ENCODE data around the gene APBA2. TPM values are rescaled to one million over a fixed set of nuclear protein-coding genes. Genes with fewer than 3 reads are reported as not detected.

Gene APBA2
- total RNA-seq, 1 experiment from 2014 or later = 0.31 TPM

DNA sequence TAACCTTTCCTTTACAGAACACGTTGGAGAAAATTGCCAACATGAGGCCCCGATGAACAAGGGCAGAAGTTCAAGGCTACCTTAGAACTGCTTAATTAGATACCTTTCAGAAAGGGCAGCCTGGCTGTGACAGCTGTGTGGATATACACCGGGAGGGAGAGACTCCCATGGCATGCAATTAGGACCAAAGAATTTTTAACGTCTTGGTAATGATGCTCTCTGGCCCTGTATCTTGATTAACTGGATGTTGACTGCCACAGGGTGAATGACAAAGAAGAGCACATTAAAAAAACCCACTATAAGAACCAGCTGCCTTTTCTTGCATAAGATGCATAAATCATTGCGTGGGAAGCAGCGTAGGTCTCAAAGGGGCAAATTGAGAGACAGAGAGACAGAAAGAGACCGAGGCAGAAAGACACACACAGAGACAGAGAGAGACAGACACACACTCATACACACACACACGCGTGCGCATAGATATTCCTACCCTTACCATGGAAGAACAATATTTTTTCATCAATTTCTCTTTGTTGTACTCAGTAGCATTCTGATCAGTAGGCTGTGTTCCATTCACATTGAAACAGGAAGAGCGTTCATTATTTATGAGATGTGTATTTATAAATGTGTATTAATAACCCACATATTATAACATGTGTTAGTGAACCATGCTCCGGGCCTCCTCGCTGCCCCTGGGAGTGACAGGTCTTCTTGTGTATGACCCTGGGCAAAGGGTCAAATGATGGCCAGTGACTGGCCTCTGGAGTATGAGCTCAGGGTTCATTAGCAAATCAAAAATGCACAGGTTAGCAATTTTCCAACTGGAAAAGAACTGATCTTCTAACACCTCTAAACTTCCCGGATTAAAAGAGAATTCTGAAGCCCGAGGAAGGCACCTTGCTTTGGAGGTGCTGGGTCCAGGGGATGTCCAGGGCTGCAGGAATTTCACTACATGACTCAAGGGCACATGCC is 265.0 kb downstream of the APBA2 start:
- ChIA-PET CTCF (no interaction called here), POLR2A (no interaction called here)
- H3K9me3 ChIP-seq (ENCODE audit: control insufficient read depth, insufficient read depth, low read depth, low read length) = no peaks in the 10 kb centered on the region
- no peaks in the 10 kb centered on the region for H3K27me3 ChIP-seq (ENCODE audit: control insufficient read depth, insufficient read depth, low read length)
- in situ Hi-C loops (cut with HindIII; ENCODE audit: low pct_unique_long_range_greater_than_20kb, low sequenced_read_pairs) = no loop called here
- H3K4me1 ChIP-seq (ENCODE audit: control insufficient read depth, insufficient read depth, low read length) = no peaks in the 10 kb centered on the region
- TF ChIP-seq POLR2AphosphoS5 (IDR thresholded peaks at IDR 0.05; ENCODE audit: low read depth, low read length) (no peak), SIN3A (IDR thresholded peaks at IDR 0.05; ENCODE audit: borderline replicate concordance, insufficient read depth, low read depth, low read length) (no peak), TCF7L2 (IDR thresholded peaks at IDR 0.05; ENCODE audit: low read depth, low read length) (no peak)
- TF ChIP-seq, protein P1, sequence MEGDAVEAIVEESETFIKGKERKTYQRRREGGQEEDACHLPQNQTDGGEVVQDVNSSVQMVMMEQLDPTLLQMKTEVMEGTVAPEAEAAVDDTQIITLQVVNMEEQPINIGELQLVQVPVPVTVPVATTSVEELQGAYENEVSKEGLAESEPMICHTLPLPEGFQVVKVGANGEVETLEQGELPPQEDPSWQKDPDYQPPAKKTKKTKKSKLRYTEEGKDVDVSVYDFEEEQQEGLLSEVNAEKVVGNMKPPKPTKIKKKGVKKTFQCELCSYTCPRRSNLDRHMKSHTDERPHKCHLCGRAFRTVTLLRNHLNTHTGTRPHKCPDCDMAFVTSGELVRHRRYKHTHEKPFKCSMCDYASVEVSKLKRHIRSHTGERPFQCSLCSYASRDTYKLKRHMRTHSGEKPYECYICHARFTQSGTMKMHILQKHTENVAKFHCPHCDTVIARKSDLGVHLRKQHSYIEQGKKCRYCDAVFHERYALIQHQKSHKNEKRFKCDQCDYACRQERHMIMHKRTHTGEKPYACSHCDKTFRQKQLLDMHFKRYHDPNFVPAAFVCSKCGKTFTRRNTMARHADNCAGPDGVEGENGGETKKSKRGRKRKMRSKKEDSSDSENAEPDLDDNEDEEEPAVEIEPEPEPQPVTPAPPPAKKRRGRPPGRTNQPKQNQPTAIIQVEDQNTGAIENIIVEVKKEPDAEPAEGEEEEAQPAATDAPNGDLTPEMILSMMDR (IDR thresholded peaks at IDR 0.05) = no peak
- TF ChIP-seq, protein P2, sequence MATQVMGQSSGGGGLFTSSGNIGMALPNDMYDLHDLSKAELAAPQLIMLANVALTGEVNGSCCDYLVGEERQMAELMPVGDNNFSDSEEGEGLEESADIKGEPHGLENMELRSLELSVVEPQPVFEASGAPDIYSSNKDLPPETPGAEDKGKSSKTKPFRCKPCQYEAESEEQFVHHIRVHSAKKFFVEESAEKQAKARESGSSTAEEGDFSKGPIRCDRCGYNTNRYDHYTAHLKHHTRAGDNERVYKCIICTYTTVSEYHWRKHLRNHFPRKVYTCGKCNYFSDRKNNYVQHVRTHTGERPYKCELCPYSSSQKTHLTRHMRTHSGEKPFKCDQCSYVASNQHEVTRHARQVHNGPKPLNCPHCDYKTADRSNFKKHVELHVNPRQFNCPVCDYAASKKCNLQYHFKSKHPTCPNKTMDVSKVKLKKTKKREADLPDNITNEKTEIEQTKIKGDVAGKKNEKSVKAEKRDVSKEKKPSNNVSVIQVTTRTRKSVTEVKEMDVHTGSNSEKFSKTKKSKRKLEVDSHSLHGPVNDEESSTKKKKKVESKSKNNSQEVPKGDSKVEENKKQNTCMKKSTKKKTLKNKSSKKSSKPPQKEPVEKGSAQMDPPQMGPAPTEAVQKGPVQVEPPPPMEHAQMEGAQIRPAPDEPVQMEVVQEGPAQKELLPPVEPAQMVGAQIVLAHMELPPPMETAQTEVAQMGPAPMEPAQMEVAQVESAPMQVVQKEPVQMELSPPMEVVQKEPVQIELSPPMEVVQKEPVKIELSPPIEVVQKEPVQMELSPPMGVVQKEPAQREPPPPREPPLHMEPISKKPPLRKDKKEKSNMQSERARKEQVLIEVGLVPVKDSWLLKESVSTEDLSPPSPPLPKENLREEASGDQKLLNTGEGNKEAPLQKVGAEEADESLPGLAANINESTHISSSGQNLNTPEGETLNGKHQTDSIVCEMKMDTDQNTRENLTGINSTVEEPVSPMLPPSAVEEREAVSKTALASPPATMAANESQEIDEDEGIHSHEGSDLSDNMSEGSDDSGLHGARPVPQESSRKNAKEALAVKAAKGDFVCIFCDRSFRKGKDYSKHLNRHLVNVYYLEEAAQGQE (IDR thresholded peaks at IDR 0.05; ENCODE audit: insufficient read depth in 1 of 2, low read depth in 2 of 2, low read length in 1 of 2) = no peak
- ATAC-seq (no peak), DNase-seq (ENCODE audit: low read depth, low spot score) (no peak)
- no peak overlapping the region for H3K27ac ChIP-seq (ENCODE audit: low read length)
- intact Hi-C loops (cut with micrococcal nuclease; ENCODE audit: unreplicated experiment) = loop anchor here (5.0 kb wide), 1 partner anchor 37 kb away; no protein-coding TSS in a partner anchor
- H3K36me3 ChIP-seq (ENCODE audit: control insufficient read depth, insufficient read depth, low read length) = no peaks in the 10 kb centered on the region
- no peak overlapping the region for H3K4me3 ChIP-seq (ENCODE audit: low read depth in 2 of 2, low read length in 2 of 2)
- BruUV-seq (replicated peaks) = no TSS peak

DNA sequence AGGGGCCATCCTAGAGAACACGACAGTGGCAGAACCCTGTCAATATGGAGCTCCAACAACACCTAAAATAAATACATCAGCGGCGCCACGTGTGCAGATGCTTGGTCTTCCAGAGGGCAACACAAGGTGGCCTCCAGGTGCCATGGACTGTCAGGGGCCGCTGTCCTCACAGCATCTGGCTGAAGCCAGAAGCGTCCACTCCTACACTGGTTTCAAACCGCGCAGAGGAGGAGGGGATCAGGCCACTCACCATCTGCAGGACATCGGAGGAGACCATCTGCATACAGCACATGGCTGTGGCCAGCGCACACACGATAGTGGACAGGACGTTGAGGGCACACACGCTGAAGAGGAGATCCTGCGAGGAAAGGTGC is 265.7 kb downstream of the APBA2 start:
- Histone ChIP-seq H3K9me3 (ENCODE audit: control insufficient read depth, insufficient read depth, low read depth, low read length) (no peaks in the 10 kb centered on the region), H3K27ac (ENCODE audit: low read length) (no peak overlapping the region), H3K4me3 (ENCODE audit: low read depth in 2 of 2, low read length in 2 of 2) (no peak overlapping the region), H3K4me1 (ENCODE audit: control insufficient read depth, insufficient read depth, low read length) (no peaks in the 10 kb centered on the region), H3K27me3 (ENCODE audit: control insufficient read depth, insufficient read depth, low read length) (no peaks in the 10 kb centered on the region), H3K36me3 (ENCODE audit: control insufficient read depth, insufficient read depth, low read length) (no peaks in the 10 kb centered on the region)
- no TSS peak for BruUV-seq (replicated peaks)
- in situ Hi-C loops (cut with HindIII; ENCODE audit: low pct_unique_long_range_greater_than_20kb, low sequenced_read_pairs) (no loop called here), intact Hi-C loops (cut with micrococcal nuclease; ENCODE audit: unreplicated experiment) (loop anchor here (5.0 kb wide), 1 partner anchor 36 kb away; no protein-coding TSS in a partner anchor)
- TF ChIP-seq POLR2AphosphoS5 (IDR thresholded peaks at IDR 0.05; ENCODE audit: low read depth, low read length) = no peak
- TF ChIP-seq, protein P2 (IDR thresholded peaks at IDR 0.05; ENCODE audit: insufficient read depth in 1 of 2, low read depth in 2 of 2, low read length in 1 of 2) = no peak
- no peak for TF ChIP-seq SIN3A (IDR thresholded peaks at IDR 0.05; ENCODE audit: borderline replicate concordance, insufficient read depth, low read depth, low read length)
- no peak for TF ChIP-seq TCF7L2 (IDR thresholded peaks at IDR 0.05; ENCODE audit: low read depth, low read length)
- TF ChIP-seq, protein P1 (IDR thresholded peaks at IDR 0.05) = no peak
- ATAC-seq = no peak
- no peak for DNase-seq (ENCODE audit: low read depth, low spot score)
- CTCF ChIA-PET = no interaction called here
- POLR2A ChIA-PET = no interaction called here
